NT2/D1 (cell line): ENCODE results near the gene RIMS1.

Source experiments
- SUZ12 ChIP-seq: IDR thresholded peaks from 2 replicates; pipeline ENCODE4 v1.6.1; 2011; ENCODE audit not compliant: insufficient read length, insufficient read depth; ENCODE audit errors: extremely low read depth
- YY1 ChIP-seq: IDR thresholded peaks from 2 replicates; pipeline ENCODE4 v1.6.1; 2011; ENCODE audit not compliant: insufficient read length, insufficient read depth
- ZNF274 ChIP-seq: IDR thresholded peaks from 2 replicates; pipeline ENCODE4 v1.6.1; 2011; ENCODE audit warnings: mild to moderate bottlenecking, low read depth, low read length

GRCh38 chr6:72446430-72446829 lies 560.1 kb downstream of the RIMS1 start:
- no peak for TF ChIP-seq ZNF274
- no peak for TF ChIP-seq YY1
- TF ChIP-seq SUZ12, result no peak
